Breast epithelium (tissue), 4 donors: ENCODE data around the gene SESN1. TPM values are rescaled to one million over a fixed set of nuclear protein-coding genes. Genes with fewer than 3 reads are reported as not detected.
A peak's percentile ranks its signal among the peaks of the same experiment; 100 is the strongest.
"Not testable (repeated sequence)": the region's sequence is repeated elsewhere in the genome, so short reads cannot be mapped to it uniquely, and the experiment has no call there.

Source experiments
- DNase-seq, 2 donors: peaks; one replicate each; pipeline ENCODE4 v3.0.0-alpha.2; 2019; ENCODE audit warnings: low spot score in 2 of 2
- H3K27ac ChIP-seq, 2 donors: fragments of 200-600 bp; sonication (generic) in 1 of 2; one replicate each; pipeline ENCODE4 v1.5.1; 2016 to 2019; ENCODE audit warnings: mild to moderate bottlenecking in 1 of 2
- H3K27me3 ChIP-seq, 2 donors: fragments of 200-600 bp; sonication (generic) in 1 of 2; one replicate each; pipeline versions ENCODE4 v1.5.1 to v1.6.0; 2017 to 2019; ENCODE audit warnings: control low read depth in 1 of 2, mild to moderate bottlenecking in 1 of 2
- H3K36me3 ChIP-seq: fragments of 200-600 bp; one replicate; pipeline ENCODE4 v1.5.1; 2019
- H3K4me1 ChIP-seq, 2 donors: fragments of 200-600 bp; sonication (generic); one replicate each; pipeline ENCODE4 v1.5.1; 2016 to 2019; ENCODE audit warnings: control low read depth in 1 of 2
- H3K4me3 ChIP-seq, 3 donors: fragments of 200-600 bp; sonication (generic); 1 replicate in 2 of 3; 2 replicates in 1 of 3; pipeline ENCODE4 v1.5.1; 2016 to 2019; ENCODE audit warnings: mild to moderate bottlenecking in 3 of 3, moderate library complexity in 2 of 3
- H3K9me3 ChIP-seq, 2 donors: fragments of 200-600 bp; sonication (generic) in 1 of 2; one replicate each; pipeline ENCODE4 v1.5.1; 2016 to 2019; ENCODE audit warnings: control low read depth in 1 of 2
- POLR2A ChIP-seq: fragments of 450-650 bp; IDR thresholded peaks from one replicate; pipeline ENCODE4 v1.6.1; 2016; ENCODE audit warnings: antibody characterized with exemption, mild to moderate bottlenecking, moderate library complexity
- POLR2AphosphoS5 ChIP-seq, 3 donors: sonication (generic); formaldehyde crosslinking; IDR thresholded peaks; one replicate each; pipeline ENCODE4 v1.6.1; 2017; ENCODE audit warnings: antibody characterized with exemption in 3 of 3
- intact Hi-C: fragments of 100-400 bp; cut with DNase I; formaldehyde crosslinking; loops from one replicate; pipeline ENCODE4 v1.15.1; 2023; ENCODE audit warnings: low total_unique reads
- total RNA-seq, 3 donors: library from RNA; depleted of rRNA; stranded (reverse); fragments of >200 nt; gene quantifications; one replicate each; pipeline ENCODE4 v1.1.0, GENCODE V29; 2016
- TF ChIP-seq, protein P1 (sequence below), 3 donors: fragments of 450-650 bp; IDR thresholded peaks; one replicate each; pipeline ENCODE4 v1.5.1; 2016 to 2017; ENCODE audit warnings: antibody characterized with exemption in 3 of 3, mild to moderate bottlenecking in 3 of 3, moderate library complexity in 3 of 3

Gene SESN1
- total RNA-seq = 100 to 1,000 TPM in 2 of 3 donors, 10 to 100 TPM in 1; 70.8 to 141 (median 108) TPM

DNA sequence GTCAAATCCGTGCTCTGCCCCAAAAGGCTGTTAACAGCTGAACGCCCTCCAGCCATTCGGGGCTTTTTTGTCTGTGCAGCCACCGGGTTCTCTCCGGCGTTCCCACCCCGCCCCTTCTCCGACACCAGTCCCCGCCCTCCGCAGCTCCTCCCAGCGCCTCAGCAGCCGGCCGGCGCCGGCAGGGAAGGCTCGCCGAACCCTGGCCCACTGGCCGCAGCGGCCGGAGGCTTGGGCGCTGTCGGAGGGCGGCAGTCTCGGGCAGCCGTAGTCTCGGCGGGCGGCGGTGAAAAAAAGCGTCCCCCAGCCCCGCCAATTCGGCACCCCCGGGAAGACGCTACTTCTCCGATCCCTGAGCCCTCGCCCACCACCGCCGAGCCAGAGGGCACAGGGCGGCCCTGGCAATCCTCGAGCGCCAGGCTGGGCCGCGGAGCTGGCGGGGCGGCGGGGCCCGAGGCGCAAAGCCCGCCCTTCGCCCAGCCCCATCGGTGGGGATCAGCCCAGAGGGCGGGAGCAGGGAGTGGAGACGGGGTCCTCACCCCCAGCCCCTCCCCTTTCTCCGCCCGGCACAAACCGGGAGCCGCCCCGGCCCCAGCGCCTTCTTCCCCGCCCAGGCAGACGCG lies at the start of gene SESN1:
SESN1 (minus strand) TSS at position 431 of the 620 bp plus-strand sequence. CDS start 773 bp downstream, outside the sequence.
- intact Hi-C loops = no loop called here
- H3K4me3 ChIP-seq = peak within 1 kb of the TSS; percentile 66 to 78 (median 73)
- DNase-seq = peak; percentile 91
- H3K9me3 ChIP-seq = no peaks in the 10 kb centered on the region
- H3K36me3 ChIP-seq = no peaks in the 10 kb centered on the region
- H3K4me1 ChIP-seq = peaks cover 0 to 6% of the 10 kb centered on the region in 2 donors
- H3K27me3 ChIP-seq = no peaks in the 10 kb centered on the region
- TF ChIP-seq POLR2A = peak; percentile 84
- peak; percentile 79 to 85 (median 83) for TF ChIP-seq POLR2AphosphoS5 (IDR thresholded peaks at IDR 0.05)
- TF ChIP-seq, protein P1, sequence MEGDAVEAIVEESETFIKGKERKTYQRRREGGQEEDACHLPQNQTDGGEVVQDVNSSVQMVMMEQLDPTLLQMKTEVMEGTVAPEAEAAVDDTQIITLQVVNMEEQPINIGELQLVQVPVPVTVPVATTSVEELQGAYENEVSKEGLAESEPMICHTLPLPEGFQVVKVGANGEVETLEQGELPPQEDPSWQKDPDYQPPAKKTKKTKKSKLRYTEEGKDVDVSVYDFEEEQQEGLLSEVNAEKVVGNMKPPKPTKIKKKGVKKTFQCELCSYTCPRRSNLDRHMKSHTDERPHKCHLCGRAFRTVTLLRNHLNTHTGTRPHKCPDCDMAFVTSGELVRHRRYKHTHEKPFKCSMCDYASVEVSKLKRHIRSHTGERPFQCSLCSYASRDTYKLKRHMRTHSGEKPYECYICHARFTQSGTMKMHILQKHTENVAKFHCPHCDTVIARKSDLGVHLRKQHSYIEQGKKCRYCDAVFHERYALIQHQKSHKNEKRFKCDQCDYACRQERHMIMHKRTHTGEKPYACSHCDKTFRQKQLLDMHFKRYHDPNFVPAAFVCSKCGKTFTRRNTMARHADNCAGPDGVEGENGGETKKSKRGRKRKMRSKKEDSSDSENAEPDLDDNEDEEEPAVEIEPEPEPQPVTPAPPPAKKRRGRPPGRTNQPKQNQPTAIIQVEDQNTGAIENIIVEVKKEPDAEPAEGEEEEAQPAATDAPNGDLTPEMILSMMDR (IDR thresholded peaks at IDR 0.05) = no peak
- H3K27ac ChIP-seq = peak within 1 kb of the TSS; percentile 97 to 98

DNA sequence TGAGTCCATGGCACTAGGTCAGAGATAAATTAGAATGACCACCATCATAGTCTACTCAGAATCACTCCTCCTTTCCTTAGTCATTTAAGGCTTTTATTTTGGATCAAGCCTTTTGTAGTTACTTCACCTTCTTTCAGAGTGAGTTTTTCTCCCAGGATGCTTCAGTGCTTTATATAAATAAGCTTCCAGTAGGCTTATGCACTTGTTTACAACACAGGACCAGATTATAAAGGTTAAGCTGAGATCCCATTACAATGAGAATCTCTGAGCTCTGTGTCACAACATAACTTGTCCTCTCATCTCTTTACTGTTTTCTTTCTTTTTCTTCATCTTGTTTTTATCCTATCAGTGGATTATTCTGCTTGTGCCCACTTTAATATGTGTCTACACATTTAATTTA lies 48.5 kb upstream of the SESN1 start:
- H3K4me3 ChIP-seq = no peak overlapping the region
- DNase-seq = no peak
- no peaks in the 10 kb centered on the region for H3K27me3 ChIP-seq
- intact Hi-C loops = no loop called here
- no peaks in the 10 kb centered on the region for H3K4me1 ChIP-seq
- no peaks in the 10 kb centered on the region for H3K36me3 ChIP-seq
- H3K9me3 ChIP-seq = no peaks in the 10 kb centered on the region
- H3K27ac ChIP-seq = no peak overlapping the region
- TF ChIP-seq POLR2AphosphoS5 (IDR thresholded peaks at IDR 0.05) = no peak

DNA sequence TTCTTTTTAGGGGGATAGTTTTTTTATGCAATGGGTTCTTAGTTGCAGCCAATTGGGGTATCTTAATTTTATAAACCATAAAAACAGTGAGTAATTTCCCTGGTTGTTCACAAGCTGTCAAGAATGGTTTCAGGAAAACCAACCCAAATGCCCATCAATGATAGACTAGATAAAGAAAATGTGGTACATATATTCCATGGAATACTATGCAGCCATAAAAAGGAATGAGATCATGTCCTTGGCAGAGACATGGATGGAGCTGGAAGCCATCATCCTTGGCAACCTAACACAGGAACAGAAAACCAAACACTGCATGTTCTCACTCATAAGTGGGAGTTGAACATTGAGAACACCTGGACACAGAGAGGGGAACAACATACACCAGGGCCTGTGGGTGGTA lies 47.4 kb upstream of the SESN1 start:
- intact Hi-C loops, H3K9me3 ChIP-seq, DNase-seq, H3K27me3 ChIP-seq, H3K4me1 ChIP-seq, H3K4me3 ChIP-seq, H3K27ac ChIP-seq, H3K36me3 ChIP-seq: not testable (repeated sequence)

DNA sequence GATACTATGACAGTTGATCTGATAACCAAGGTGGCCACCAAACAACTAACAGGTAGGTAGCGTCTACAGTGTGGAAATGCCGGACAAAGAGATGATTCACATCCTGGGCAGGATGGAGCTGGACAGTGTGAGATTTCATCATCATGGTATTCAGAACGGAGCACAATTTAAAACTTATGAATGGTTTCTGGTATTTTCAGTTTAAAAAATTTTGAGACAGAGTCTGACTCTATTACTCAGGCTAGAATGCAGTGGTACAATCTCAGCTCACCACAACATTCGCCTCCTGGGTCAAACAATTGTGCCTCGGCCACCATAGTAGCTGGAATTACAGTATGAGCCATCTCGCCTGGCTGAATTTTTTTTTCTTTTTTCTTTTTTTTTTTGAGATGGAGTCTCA lies 44.5 kb upstream of the SESN1 start:
- no peak for TF ChIP-seq POLR2AphosphoS5 (IDR thresholded peaks at IDR 0.05)
- TF ChIP-seq, protein P1 (IDR thresholded peaks at IDR 0.05) = no peak
- H3K9me3 ChIP-seq = no peaks in the 10 kb centered on the region
- H3K27me3 ChIP-seq = no peaks in the 10 kb centered on the region
- H3K36me3 ChIP-seq = no peaks in the 10 kb centered on the region
- H3K4me1 ChIP-seq = no peaks in the 10 kb centered on the region
- H3K4me3 ChIP-seq = no peak overlapping the region
- intact Hi-C loops = no loop called here
- no peak overlapping the region for H3K27ac ChIP-seq
- no peak for DNase-seq

DNA sequence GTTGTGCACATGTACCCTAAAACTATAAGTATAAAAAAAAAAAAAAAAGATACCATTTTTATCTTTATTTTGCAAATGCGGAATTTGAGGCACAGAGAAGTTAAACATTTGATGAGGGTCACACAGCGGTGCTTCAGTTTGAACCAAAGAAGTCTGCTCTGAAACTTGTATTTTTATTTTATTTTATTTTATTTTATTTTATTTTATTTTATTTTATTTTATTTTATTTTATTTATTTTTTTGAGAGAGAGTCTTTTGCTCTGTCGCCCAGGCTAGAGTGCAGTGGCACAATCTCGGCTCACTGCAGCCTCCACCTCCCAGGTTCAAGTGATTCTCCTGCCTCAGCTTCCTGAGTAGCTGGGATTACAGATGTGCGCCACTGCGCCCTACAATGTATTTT lies 41.9 kb upstream of the SESN1 start:
- H3K27me3 ChIP-seq, H3K4me3 ChIP-seq, H3K4me1 ChIP-seq, H3K36me3 ChIP-seq, DNase-seq, H3K9me3 ChIP-seq, intact Hi-C loops, H3K27ac ChIP-seq: not testable (repeated sequence)

DNA sequence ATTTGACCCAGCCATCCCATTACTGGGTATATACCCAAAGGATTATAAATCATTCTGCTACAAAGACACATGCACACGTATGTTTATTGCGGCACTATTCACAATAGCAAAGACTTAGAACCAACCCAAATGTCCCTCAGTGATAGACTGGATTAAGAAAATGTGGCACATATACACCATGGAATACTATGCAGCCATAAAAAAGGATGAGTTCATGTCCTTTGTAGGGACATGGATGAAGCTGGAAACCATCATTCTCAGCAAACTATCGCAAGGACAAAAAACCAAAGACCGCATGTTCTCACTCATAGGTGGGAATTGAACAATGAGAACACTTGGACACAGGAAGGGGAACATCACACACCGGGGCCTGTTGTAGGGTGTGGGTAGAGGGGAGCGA lies 41.4 kb upstream of the SESN1 start:
- H3K36me3 ChIP-seq, H3K4me1 ChIP-seq, H3K27ac ChIP-seq, H3K9me3 ChIP-seq, H3K4me3 ChIP-seq, DNase-seq, H3K27me3 ChIP-seq, intact Hi-C loops: not testable (repeated sequence)

DNA sequence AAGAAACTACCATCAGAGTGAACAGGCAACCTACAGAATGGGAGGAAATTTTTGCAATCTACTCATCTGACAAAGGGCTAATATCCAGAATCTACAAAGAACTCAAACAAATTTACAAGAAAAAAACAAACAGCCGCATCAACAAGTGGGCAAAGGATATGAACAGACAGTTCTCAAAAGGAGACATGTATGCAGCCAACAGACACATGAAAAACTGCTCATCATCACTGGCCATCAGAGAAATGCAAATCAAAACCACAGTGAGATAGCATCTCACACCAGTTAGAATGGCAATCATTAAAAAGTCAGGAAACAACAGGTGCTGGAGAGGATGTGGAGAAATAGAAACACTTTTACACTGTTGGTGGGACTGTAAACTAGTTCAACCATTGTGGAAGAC lies 41.0 kb upstream of the SESN1 start:
- DNase-seq, H3K27ac ChIP-seq, H3K4me3 ChIP-seq, H3K9me3 ChIP-seq, H3K4me1 ChIP-seq, intact Hi-C loops, H3K27me3 ChIP-seq, H3K36me3 ChIP-seq: not testable (repeated sequence)

DNA sequence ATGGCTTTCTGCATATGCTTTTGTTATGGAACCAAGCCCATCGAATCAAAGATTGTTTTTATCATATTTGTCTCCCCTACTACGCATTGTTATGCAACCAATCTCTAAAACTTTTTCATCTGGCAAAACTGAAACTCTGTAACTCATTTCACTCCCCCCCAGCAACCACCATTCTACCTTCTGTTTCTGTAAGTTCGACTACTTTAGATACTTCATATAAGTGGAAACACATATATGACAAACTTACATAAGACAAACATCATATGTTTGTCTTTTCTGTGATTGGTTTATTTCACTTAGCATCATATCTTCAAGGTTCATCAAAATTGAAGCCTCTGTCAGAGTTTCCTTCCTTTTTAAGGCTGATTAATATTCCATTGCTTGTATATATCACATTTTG lies 35.4 kb upstream of the SESN1 start:
- intact Hi-C loops = no loop called here
- Histone ChIP-seq H3K4me3 (no peak overlapping the region), H3K27ac (no peak overlapping the region), H3K36me3 (no peaks in the 10 kb centered on the region), H3K4me1 (no peaks in the 10 kb centered on the region), H3K9me3 (no peaks in the 10 kb centered on the region), H3K27me3 (no peaks in the 10 kb centered on the region)
- TF ChIP-seq POLR2AphosphoS5 (IDR thresholded peaks at IDR 0.05) (no peak), POLR2A (no peak)
- TF ChIP-seq, protein P1 (IDR thresholded peaks at IDR 0.05) = no peak
- no peak for DNase-seq
